H1 (cell line): ENCODE data around the gene IMP3. TPM values are rescaled to one million over a fixed set of nuclear protein-coding genes. Genes with fewer than 3 reads are reported as not detected.

ENCODE experiments used
- CTCF ChIA-PET: fragments of 300-600 bp; sonication (Branson Sonifier 250); formaldehyde crosslinking; loops from one replicate; lab custom pipeline; 2021; ENCODE audit not compliant: partially characterized antibody; lab: Charles Lee
- POLR2A ChIA-PET: fragments of 300-600 bp; sonication (Branson Sonifier 250); formaldehyde crosslinking; loops from one replicate; lab custom pipeline; 2021; ENCODE audit warnings: inconsistent platforms; ENCODE audit not compliant: partially characterized antibody; lab: Charles Lee
- DNase-seq, 2 experiments: peaks; one replicate each; pipeline versions ENCODE4 v3.0.0 to v3.0.0-alpha.2; 2010 to 2022; ENCODE audit warnings: low spot score in 2 of 2, low read depth in 1 of 2, mixed read lengths in 1 of 2
- FAIRE-seq: peaks from 2 replicates; lab custom pipeline; 2011; peaks lifted over from hg19 to GRCh38; lab: Jason Lieb, UNC
- H2AFZ ChIP-seq: 2 replicates; pipeline ENCODE4 v1.8.1; 2012; ENCODE audit warnings: low read length, inconsistent platforms
- H2AK5ac ChIP-seq: 2 replicates; pipeline ENCODE4 v1.6.1; 2013; ENCODE audit warnings: low read depth, low read length
- H2BK120ac ChIP-seq: replicated peaks from 2 replicates; pipeline ENCODE3; 2013; ENCODE audit warnings: low read depth, low read length, inconsistent platforms
- H2BK12ac ChIP-seq: 2 replicates; pipeline ENCODE4 v1.6.1; 2013; ENCODE audit warnings: low read depth, low read length
- H2BK15ac ChIP-seq: 2 replicates; pipeline ENCODE4 v1.6.1; 2013; ENCODE audit warnings: low read length
- H2BK20ac ChIP-seq: 2 replicates; pipeline ENCODE4 v1.6.1; 2013; ENCODE audit warnings: low read length
- H2BK5ac ChIP-seq: 2 replicates; pipeline ENCODE4 v1.6.1; 2013; ENCODE audit warnings: low read depth, low read length
- H3K14ac ChIP-seq: 2 replicates; pipeline ENCODE4 v1.6.1; 2013; ENCODE audit warnings: inconsistent platforms; ENCODE audit not compliant: insufficient read length
- H3K18ac ChIP-seq: 2 replicates; pipeline ENCODE4 v1.6.1; 2013; ENCODE audit warnings: low read length; ENCODE audit errors: extremely low read depth
- H3K23ac ChIP-seq: 2 replicates; pipeline ENCODE4 v1.6.1; 2013; ENCODE audit warnings: inconsistent platforms; ENCODE audit not compliant: insufficient read length
- H3K23me2 ChIP-seq: 2 replicates; pipeline ENCODE4 v1.6.1; 2013; ENCODE audit warnings: low read depth, low read length
- H3K27ac ChIP-seq: 2 replicates; pipeline ENCODE4 v1.6.1; 2011; ENCODE audit warnings: low read depth, low read length, inconsistent platforms
- H3K27me3 ChIP-seq, 4 experiments: replicated peaks in 1 of 4; 1 replicate in 1 of 4; 2 replicates in 3 of 4; pipeline versions ENCODE4 v1.6.1 to v1.8.1; 2011 to 2013; ENCODE audit warnings: low read length in 3 of 4, mild to moderate bottlenecking in 3 of 4, inconsistent platforms in 2 of 4, mixed read lengths in 2 of 4, moderate library complexity in 1 of 4; ENCODE audit not compliant: control insufficient read depth in 3 of 4, insufficient read depth in 3 of 4; ENCODE audit errors: extremely low read depth in 1 of 4
- H3K36me3 ChIP-seq, 4 experiments: 2 replicates each; pipeline versions ENCODE4 v1.6.1 to v1.8.1; 2011 to 2013; ENCODE audit warnings: mild to moderate bottlenecking in 4 of 4, low read length in 3 of 4, moderate library complexity in 2 of 4, control low read depth in 1 of 4, inconsistent platforms in 1 of 4; ENCODE audit not compliant: insufficient read depth in 4 of 4, control insufficient read depth in 2 of 4
- H3K4ac ChIP-seq: replicated peaks from 2 replicates; pipeline ENCODE3; 2013; ENCODE audit warnings: low read length, low read depth, mixed read lengths, inconsistent platforms; ENCODE audit not compliant: insufficient read length
- H3K4me1 ChIP-seq, 4 experiments: replicated peaks in 1 of 4; 1 replicate in 1 of 4; 2 replicates in 3 of 4; pipeline versions ENCODE4 v1.6.1 to v1.8.1; 2011 to 2013; ENCODE audit warnings: low read length in 3 of 4, inconsistent platforms in 2 of 4, mixed read lengths in 1 of 4; ENCODE audit not compliant: insufficient read depth in 4 of 4, control insufficient read depth in 3 of 4
- H3K4me2 ChIP-seq, 2 experiments: 2 replicates each; pipeline versions ENCODE4 v1.6.1 to v1.8.1; 2011 to 2013; ENCODE audit warnings: low read depth in 2 of 2, low read length in 2 of 2, control low read depth in 1 of 2, inconsistent platforms in 1 of 2, mild to moderate bottlenecking in 1 of 2; ENCODE audit not compliant: insufficient read depth in 1 of 2
- H3K4me3 ChIP-seq, 4 experiments: fragments of 200-600, 300-600 bp in 1 of 4; sonication (generic), shearing (Covaris generic), sonication (Bioruptor Twin) in 1 of 4; 2 replicates each; pipeline versions ENCODE4 v1.5.1 to v1.8.1; 2011 to 2016; ENCODE audit warnings: low read length in 4 of 4, low read depth in 3 of 4, control low read depth in 2 of 4, inconsistent platforms in 2 of 4, mild to moderate bottlenecking in 2 of 4, mixed read lengths in 1 of 4, moderate library complexity in 1 of 4; ENCODE audit not compliant: insufficient read depth in 2 of 4; ENCODE audit errors: extremely low read depth in 1 of 4
- H3K56ac ChIP-seq: replicated peaks from 2 replicates; pipeline ENCODE3; 2013; ENCODE audit warnings: low read depth, mild to moderate bottlenecking, mixed read lengths, low read length, inconsistent platforms; ENCODE audit not compliant: insufficient read length
- H3K79me1 ChIP-seq: 2 replicates; pipeline ENCODE4 v1.6.1; 2013; ENCODE audit warnings: low read depth, low read length, control low read depth
- H3K79me2 ChIP-seq, 2 experiments: 2 replicates each; pipeline versions ENCODE4 v1.6.1 to v1.8.1; 2012 to 2013; ENCODE audit warnings: low read length in 2 of 2, mild to moderate bottlenecking in 2 of 2, inconsistent platforms in 1 of 2; ENCODE audit not compliant: insufficient read depth in 2 of 2, control insufficient read depth in 1 of 2
- H3K9ac ChIP-seq, 4 experiments: replicated peaks in 1 of 4; 1 replicate in 1 of 4; 2 replicates in 3 of 4; pipeline versions ENCODE4 v1.6.1 to v1.8.1; 2011 to 2013; ENCODE audit warnings: low read depth in 3 of 4, low read length in 3 of 4, control low read depth in 2 of 4, mild to moderate bottlenecking in 2 of 4, moderate library complexity in 2 of 4, inconsistent platforms in 1 of 4; ENCODE audit errors: extremely low read depth in 1 of 4
- H3K9me3 ChIP-seq, 2 experiments: 2 replicates each; pipeline versions ENCODE4 v1.6.1 to v1.8.1; 2012 to 2013; ENCODE audit warnings: mild to moderate bottlenecking in 2 of 2, moderate library complexity in 2 of 2, control low read depth in 1 of 2, inconsistent platforms in 1 of 2, low read depth in 1 of 2, low read length in 1 of 2, mixed read lengths in 1 of 2; ENCODE audit not compliant: insufficient read depth in 2 of 2
- H4K20me1 ChIP-seq, 2 experiments: replicated peaks in 1 of 2; 2 replicates each; pipeline versions ENCODE3 to v1.8.1; 2011 to 2013; ENCODE audit warnings: inconsistent platforms in 2 of 2, low read length in 2 of 2, mild to moderate bottlenecking in 1 of 2; ENCODE audit not compliant: insufficient read depth in 2 of 2, control insufficient read depth in 1 of 2
- H4K5ac ChIP-seq: 2 replicates; pipeline ENCODE4 v1.6.1; 2013; ENCODE audit warnings: low read length, low read depth, mixed read lengths, inconsistent platforms; ENCODE audit not compliant: insufficient read length
- H4K8ac ChIP-seq: 2 replicates; pipeline ENCODE4 v1.8.0; 2013; ENCODE audit warnings: mild to moderate bottlenecking, moderate library complexity, low read length, inconsistent platforms; ENCODE audit not compliant: insufficient read depth; ENCODE audit errors: extremely low read depth
- H4K91ac ChIP-seq: replicated peaks from 2 replicates; pipeline ENCODE3; 2013; ENCODE audit warnings: low read length, mixed read lengths, inconsistent platforms; ENCODE audit not compliant: insufficient read length
- ASH2L ChIP-seq: fragments of 200-600, 300-600 bp; sonication (generic); IDR thresholded peaks from one replicate; pipeline ENCODE4 v1.7.1; 2017; ENCODE audit warnings: low read length
- CEBPB ChIP-seq: IDR thresholded peaks from 2 replicates; pipeline ENCODE4 v1.6.1; 2012; ENCODE audit warnings: low read depth, low read length
- CTBP2 ChIP-seq: IDR thresholded peaks from 2 replicates; pipeline ENCODE4 v1.7.0; 2011; ENCODE audit warnings: borderline replicate concordance, mild to moderate bottlenecking, moderate library complexity, mixed read lengths, low read length; ENCODE audit not compliant: insufficient read depth, insufficient read length
- E2F6 ChIP-seq: IDR thresholded peaks from 2 replicates; pipeline ENCODE4 v1.6.1; 2012; ENCODE audit warnings: inconsistent platforms
- EP300 ChIP-seq, 2 experiments: IDR thresholded peaks; 1 replicate in 1 of 2; 2 replicates in 1 of 2; pipeline ENCODE4 v1.6.1; 2011 to 2012; ENCODE audit warnings: low read depth in 2 of 2, low read length in 2 of 2, mild to moderate bottlenecking in 2 of 2, borderline replicate concordance in 1 of 2, inconsistent platforms in 1 of 2, moderate library complexity in 1 of 2
- HDAC2 ChIP-seq, 2 experiments: fragments of 300-600 bp in 1 of 2; sonication (generic) in 1 of 2; IDR thresholded peaks; 2 replicates each; pipeline ENCODE4 v1.6.1; 2011 to 2012; ENCODE audit warnings: low read depth in 2 of 2, low read length in 2 of 2, mild to moderate bottlenecking in 2 of 2, moderate library complexity in 2 of 2, borderline replicate concordance in 1 of 2, inconsistent platforms in 1 of 2
- HDAC6 ChIP-seq: IDR thresholded peaks from one replicate; pipeline ENCODE4 v1.7.1; 2012; ENCODE audit warnings: low read depth, mild to moderate bottlenecking, inconsistent platforms, low read length, moderate library complexity
- JUN ChIP-seq: IDR thresholded peaks from 2 replicates; pipeline ENCODE4 v1.6.1; 2011; ENCODE audit warnings: low read depth, mild to moderate bottlenecking, improper control_type of control experiment, low read length
- NANOG ChIP-seq: IDR thresholded peaks from 2 replicates; pipeline ENCODE4 v1.6.1; 2011; ENCODE audit warnings: low read length, low read depth, mild to moderate bottlenecking, inconsistent platforms; ENCODE audit not compliant: insufficient read depth, poor library complexity, severe bottlenecking
- NRF1 ChIP-seq: IDR thresholded peaks from 2 replicates; pipeline ENCODE4 v1.6.1; 2011; ENCODE audit warnings: mild to moderate bottlenecking, low read depth, low read length, improper control_type of control experiment
- POLR2A ChIP-seq, 2 experiments: IDR thresholded peaks; 1 replicate in 1 of 2; 2 replicates in 1 of 2; pipeline ENCODE4 v1.6.1; 2011; ENCODE audit warnings: low read depth in 2 of 2, low read length in 2 of 2, mild to moderate bottlenecking in 2 of 2; ENCODE audit errors: control extremely low read depth in 1 of 2
- POU5F1 ChIP-seq: IDR thresholded peaks from 2 replicates; pipeline ENCODE4 v1.6.1; 2011; ENCODE audit warnings: low read depth, mild to moderate bottlenecking, low read length, moderate library complexity
- RBBP5 ChIP-seq: IDR thresholded peaks from 2 replicates; pipeline ENCODE4 v1.7.1; 2012; ENCODE audit warnings: low read depth, mild to moderate bottlenecking, inconsistent platforms, low read length, moderate library complexity, borderline replicate concordance
- TBP ChIP-seq: IDR thresholded peaks from 2 replicates; pipeline ENCODE4 v1.6.1; 2011; ENCODE audit warnings: low read depth, low read length, improper control_type of control experiment
- WGBS, 2 experiments: shearing (Covaris generic) in 1 of 2; methylation state at CpG; one replicate each; pipeline versions ENCODE4 v1.1.6 to v1.1.7; 2013 to 2015; ENCODE audit warnings: low lambda C conversion rate in 2 of 2, mixed read lengths in 2 of 2, inconsistent platforms in 1 of 2, low coverage in 1 of 2, missing lambda C conversion rate in 1 of 2; ENCODE audit not compliant: insufficient replicate concordance in 2 of 2, insufficient coverage in 1 of 2, insufficient read length in 1 of 2; ENCODE audit errors: extremely low coverage in 1 of 2, missing lambda C conversion rate in 1 of 2; 5-methylcytosine and 5-hydroxymethylcytosine counted together
- polyA plus RNA-seq, 7 experiments: library from polyadenylated mRNA; depleted of rRNA in 3 of 7; stranded (reverse) in 5 of 7; unstranded in 2 of 7; fragments of >200 nt in 5 of 7; fragments of 200-250 nt in 2 of 7; gene quantifications; 1 replicate in 5 of 7; 2 replicates in 1 of 7; 4 replicates in 1 of 7; pipeline versions ENCODE4 v1.2.1 to v1.2.3, GENCODE V29; 2011 to 2013; ENCODE audit warnings: missing spikeins in 2 of 7, mixed read lengths in 2 of 7
- total RNA-seq: library from RNA; stranded (reverse); fragmentation: NEBNext Ultra II Directional; extraction: Animal tissue kit (Norgen Biotek cat#: 25700); gene quantifications from 2 replicates; pipeline ENCODE4 v1.2.1, GENCODE V29; 2021

IMP3 gene
- total and polyA plus RNA-seq, 2 of the 8 experiments (the other 6 are each of a cell fraction or from before 2014, with no cell fraction given): 114 to 273 TPM

DNA sequence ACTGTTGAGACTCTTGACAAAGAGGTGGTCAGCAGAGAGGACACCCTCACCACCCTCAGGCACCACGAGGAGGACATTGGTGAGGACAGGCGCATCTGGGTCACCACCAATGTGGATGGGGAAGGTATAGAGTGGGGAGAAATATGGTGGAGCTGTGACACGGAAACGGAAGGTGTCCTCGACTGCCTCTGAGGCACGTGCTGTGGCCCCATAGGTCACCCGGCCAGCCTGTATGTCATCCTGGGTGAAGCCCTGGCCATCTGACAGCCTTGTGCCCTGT is 48.2 kb upstream of the IMP3 start:
- 94% methylated on average over 7 of the region's 7 CpGs; no CpG with 5 or more reads in 1 of the 2 experiments for WGBS, 2 experiments
- TF ChIP-seq NANOG (no peak), POLR2A (IDR thresholded peaks at IDR 0.05; ENCODE audit: control extremely low read depth in 1 of 2, low read depth in 2 of 2, low read length in 2 of 2) (no peak), CEBPB (no peak), ASH2L (no peak), POU5F1 (no peak), NRF1 (no peak), CTBP2 (no peak), HDAC2 (IDR thresholded peaks at IDR 0.05; ENCODE audit: borderline replicate concordance in 1 of 2, low read depth in 2 of 2, low read length in 2 of 2) (no peak), HDAC6 (no peak), JUN (no peak), TBP (no peak), EP300 (IDR thresholded peaks at IDR 0.05; ENCODE audit: borderline replicate concordance in 1 of 2, low read depth in 2 of 2, low read length in 2 of 2) (no peak), RBBP5 (no peak), E2F6 (no peak)

More for the DNA sequence above, 48.2 kb upstream of the IMP3 start:
- no peak overlapping the region for H3K14ac ChIP-seq
- no peaks in the 10 kb centered on the region for H3K36me3 ChIP-seq
- H3K27me3 ChIP-seq: no peaks in the 10 kb centered on the region
- no peak overlapping the region for H3K18ac ChIP-seq
- CTCF ChIA-PET: interaction anchor here (1.9 to 4.8 kb wide), 2 partner anchors 12 to 17 kb away, joined by 4 to 32 read pairs; no protein-coding TSS in a partner anchor
- H2AFZ ChIP-seq: no peak overlapping the region
- H2BK15ac ChIP-seq: no peak overlapping the region
- DNase-seq (no peak), FAIRE-seq (no peak)
- no peaks in the 10 kb centered on the region for H3K23me2 ChIP-seq
- no peak overlapping the region for H3K4me3 ChIP-seq
- H3K4ac ChIP-seq: no peak overlapping the region
- no peak overlapping the region for H2BK20ac ChIP-seq
- no peaks in the 10 kb centered on the region for H3K79me1 ChIP-seq
- no peak overlapping the region for H2BK12ac ChIP-seq
- H3K4me2 ChIP-seq: no peak overlapping the region
- no peaks in the 10 kb centered on the region for H4K20me1 ChIP-seq
- no peak overlapping the region for H2BK120ac ChIP-seq
- H4K8ac ChIP-seq: no peak overlapping the region
- no peaks in the 10 kb centered on the region for H3K79me2 ChIP-seq
- no peak overlapping the region for H2BK5ac ChIP-seq
- peaks cover 0 to 9% (median 1%) of the 10 kb centered on the region in 4 experiments; a peak in 3 of 7 replicates for H3K4me1 ChIP-seq
- no peak overlapping the region for H3K23ac ChIP-seq
- POLR2A ChIA-PET: interaction anchor here (0.6 kb wide), 1 partner anchor 318 kb away, joined by 3 read pairs; no protein-coding TSS in a partner anchor
- no peak overlapping the region for H4K91ac ChIP-seq
- H3K56ac ChIP-seq: no peak overlapping the region
- H3K9me3 ChIP-seq: no peaks in the 10 kb centered on the region
- no peak overlapping the region; the same call in 1 of the 2 replicates for H2AK5ac ChIP-seq
- H4K5ac ChIP-seq: no peak overlapping the region
- no peak overlapping the region for H3K9ac ChIP-seq
- H3K27ac ChIP-seq: no peak overlapping the region
